ENCODE data around the gene TUBB4B.

DNA sequence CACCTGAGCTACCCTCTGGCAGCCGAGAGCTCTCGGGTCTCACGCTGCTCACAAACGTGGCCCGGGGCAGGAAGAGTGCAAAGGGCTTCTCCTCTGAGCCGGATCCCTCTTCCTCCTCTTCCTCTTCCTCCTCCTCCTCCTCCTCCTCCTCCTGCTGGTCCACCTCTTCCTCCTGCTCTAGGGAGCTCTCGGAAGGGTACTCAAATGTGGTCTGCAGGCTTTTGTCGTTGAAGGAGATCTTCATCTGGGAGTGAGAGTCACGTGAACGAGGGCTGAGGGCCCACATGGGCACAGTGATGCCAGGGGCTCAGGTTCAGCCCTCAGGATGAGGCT is 48.7 kb upstream of the TUBB4B start:
- TF ChIP-seq, protein P1, sequence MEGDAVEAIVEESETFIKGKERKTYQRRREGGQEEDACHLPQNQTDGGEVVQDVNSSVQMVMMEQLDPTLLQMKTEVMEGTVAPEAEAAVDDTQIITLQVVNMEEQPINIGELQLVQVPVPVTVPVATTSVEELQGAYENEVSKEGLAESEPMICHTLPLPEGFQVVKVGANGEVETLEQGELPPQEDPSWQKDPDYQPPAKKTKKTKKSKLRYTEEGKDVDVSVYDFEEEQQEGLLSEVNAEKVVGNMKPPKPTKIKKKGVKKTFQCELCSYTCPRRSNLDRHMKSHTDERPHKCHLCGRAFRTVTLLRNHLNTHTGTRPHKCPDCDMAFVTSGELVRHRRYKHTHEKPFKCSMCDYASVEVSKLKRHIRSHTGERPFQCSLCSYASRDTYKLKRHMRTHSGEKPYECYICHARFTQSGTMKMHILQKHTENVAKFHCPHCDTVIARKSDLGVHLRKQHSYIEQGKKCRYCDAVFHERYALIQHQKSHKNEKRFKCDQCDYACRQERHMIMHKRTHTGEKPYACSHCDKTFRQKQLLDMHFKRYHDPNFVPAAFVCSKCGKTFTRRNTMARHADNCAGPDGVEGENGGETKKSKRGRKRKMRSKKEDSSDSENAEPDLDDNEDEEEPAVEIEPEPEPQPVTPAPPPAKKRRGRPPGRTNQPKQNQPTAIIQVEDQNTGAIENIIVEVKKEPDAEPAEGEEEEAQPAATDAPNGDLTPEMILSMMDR (IDR thresholded peaks at IDR 0.05), result no peak
- TF ChIP-seq POLR2A (IDR thresholded peaks at IDR 0.05), result no peak
